GM12872 (cell line): ENCODE data around the gene PARD3B.

Experiments used
- TF ChIP-seq, protein P1 (sequence below): IDR thresholded peaks from 3 replicates; pipeline ENCODE4 v1.5.1; 2011; ENCODE audit warnings: low read depth, mild to moderate bottlenecking, low read length, moderate library complexity; ENCODE audit not compliant: insufficient read depth

The PARD3B gene

DNA sequence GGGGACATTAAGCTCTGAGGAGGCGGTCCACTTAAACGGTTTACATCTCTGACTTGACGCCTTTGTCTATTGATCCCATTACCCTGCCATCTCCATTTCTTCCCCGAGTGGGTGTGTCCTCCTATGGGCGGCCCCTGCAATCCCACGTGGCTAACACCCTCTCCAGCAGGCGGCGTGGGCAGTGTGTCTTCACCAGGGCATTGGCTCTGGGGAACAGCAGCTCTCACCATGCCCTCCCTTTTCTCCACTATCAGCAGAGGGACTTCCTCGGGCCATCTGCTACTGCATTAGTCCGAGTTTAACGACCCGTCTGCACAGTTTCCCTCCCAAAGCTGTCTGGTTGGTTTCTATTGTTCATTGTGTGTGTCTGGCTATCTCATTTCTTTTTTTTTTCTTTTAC, 625.1 kb downstream of the PARD3B start:
- TF ChIP-seq, protein P1, sequence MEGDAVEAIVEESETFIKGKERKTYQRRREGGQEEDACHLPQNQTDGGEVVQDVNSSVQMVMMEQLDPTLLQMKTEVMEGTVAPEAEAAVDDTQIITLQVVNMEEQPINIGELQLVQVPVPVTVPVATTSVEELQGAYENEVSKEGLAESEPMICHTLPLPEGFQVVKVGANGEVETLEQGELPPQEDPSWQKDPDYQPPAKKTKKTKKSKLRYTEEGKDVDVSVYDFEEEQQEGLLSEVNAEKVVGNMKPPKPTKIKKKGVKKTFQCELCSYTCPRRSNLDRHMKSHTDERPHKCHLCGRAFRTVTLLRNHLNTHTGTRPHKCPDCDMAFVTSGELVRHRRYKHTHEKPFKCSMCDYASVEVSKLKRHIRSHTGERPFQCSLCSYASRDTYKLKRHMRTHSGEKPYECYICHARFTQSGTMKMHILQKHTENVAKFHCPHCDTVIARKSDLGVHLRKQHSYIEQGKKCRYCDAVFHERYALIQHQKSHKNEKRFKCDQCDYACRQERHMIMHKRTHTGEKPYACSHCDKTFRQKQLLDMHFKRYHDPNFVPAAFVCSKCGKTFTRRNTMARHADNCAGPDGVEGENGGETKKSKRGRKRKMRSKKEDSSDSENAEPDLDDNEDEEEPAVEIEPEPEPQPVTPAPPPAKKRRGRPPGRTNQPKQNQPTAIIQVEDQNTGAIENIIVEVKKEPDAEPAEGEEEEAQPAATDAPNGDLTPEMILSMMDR: no peak

DNA sequence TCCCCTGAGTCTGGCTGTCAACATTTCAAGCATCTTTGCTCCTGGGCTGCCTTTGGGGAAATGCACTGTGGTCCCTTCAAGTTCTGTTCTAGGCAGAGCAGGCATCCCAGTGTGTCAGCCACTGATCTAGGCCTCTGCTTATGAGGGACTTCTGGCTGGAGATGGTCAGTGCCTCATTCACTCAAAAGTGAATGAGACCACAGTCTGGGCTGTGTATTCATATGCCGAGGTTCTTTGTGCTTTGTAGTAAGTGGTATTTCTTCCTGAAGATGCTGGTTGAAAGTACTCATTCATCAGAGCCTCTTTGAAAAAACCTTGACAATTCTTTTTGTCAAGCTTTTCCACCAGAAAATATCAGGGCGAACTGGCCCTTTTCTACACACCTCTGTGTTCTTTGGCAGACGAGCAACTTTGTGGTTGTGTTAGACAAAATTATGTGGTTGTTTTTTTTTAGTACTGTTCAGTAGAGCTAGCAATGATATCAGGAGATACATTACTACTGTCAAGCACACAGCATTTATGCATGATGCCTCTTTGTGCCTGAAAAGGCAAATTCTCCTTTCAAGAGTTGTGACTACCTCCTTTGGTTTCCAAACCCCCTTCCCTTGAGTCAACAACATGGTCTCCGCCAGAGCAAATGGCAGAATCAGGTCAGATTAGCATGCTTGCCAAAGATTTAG, 626.1 kb downstream of the PARD3B start:
- TF ChIP-seq, protein P1: no peak

DNA sequence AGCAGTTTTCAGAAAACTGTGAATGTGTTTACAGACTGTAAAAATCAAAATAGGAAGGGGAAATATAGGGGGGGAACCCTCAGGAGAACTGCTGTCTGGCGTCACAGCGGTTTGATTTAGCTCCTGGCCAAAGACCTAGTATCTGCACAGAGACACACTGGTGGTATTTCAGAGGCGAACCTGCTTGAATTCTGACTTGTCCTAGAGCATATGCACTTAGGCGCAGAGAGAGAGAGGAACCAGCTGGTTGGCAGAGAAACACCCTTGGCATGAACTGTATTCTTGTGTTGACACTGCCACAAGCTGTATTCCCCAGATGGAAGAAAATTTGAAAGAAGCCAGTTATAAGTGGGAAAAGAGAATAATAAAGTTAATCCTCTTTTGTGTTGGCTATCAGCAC, 630.6 kb downstream of the PARD3B start:
- TF ChIP-seq, protein P1: no peak

DNA sequence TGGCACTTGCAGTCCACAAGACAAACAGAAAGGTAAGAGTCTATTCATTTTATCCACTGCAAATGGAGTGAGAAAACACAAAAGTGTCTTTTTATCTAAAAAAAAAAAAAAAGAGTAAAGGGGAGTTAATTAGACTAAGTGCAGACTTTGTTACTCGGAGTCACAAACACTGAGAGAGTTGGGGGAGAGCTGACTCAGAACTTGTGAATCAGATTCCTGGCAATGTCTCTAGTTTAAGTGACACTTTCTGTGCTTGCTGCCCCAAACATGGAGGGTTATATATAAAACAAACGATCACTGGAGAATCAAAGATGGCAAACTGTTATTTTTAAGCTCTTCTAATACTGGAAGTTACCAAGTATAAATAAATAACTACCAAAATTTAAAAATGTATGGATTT, 631.3 kb downstream of the PARD3B start:
- TF ChIP-seq, protein P1: no peak

DNA sequence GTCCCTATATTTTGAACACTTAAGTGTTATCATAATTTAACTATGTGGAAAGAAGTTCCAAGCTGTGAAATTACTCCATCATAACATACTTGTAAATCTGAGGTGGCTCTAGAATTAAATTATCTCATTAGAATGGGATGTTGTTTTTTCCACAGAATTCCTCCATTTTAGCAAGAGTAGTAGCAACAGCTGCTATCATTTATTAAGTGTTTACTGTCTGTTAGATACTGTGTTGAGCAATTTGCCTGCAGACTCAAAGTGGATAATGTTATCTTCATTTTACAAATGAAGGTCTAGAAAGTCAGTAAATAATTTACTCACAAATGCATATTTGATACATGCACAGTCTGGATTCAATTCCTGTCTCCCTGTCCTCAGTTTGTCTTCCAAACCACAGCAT, 632.3 kb downstream of the PARD3B start:
- TF ChIP-seq, protein P1: no peak

DNA sequence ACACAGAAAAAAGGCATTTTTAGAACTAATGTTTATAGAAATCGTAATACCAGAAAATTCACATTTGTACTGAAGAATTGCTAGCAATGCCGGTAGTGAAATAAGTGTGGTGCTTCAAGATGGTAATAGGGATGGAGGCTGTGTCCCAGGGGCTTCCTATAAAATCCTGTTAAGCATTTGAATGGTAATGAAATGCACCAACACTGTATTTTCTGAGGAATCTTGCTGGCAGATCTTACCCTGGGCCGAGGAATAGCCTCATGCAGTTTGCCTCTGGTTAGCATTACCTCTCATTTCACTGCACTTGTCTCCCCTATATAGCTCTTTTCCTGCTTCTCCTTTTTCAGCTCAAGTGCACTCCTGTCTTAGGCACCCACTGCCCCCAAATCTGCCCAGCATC, 635.5 kb downstream of the PARD3B start:
- TF ChIP-seq, protein P1: no peak

DNA sequence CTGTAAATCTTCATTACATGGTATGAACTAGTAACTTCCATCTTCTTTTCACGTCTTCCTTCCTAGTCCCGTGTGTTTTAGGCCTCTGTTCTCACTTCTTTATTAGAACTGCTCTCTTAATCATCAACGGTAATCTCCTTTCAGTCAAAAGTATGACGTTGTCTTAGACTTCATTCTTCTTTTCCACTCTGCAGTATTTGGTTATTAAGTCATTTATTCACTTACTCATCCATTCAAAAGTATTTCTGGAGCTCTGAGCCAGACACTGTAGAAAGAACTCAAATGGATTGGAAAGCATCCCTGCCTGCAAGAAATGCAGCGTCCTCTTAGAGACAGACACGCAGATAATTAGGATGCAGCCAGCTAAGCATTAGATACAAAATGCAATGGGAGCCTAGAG, 642.5 kb downstream of the PARD3B start:
- TF ChIP-seq, protein P1: no peak
